Measurements from ENCODE around the gene PPP2R5C.
A peak's percentile ranks its signal among the peaks of the same experiment; 100 is the strongest.

PPP2R5C gene

DNA sequence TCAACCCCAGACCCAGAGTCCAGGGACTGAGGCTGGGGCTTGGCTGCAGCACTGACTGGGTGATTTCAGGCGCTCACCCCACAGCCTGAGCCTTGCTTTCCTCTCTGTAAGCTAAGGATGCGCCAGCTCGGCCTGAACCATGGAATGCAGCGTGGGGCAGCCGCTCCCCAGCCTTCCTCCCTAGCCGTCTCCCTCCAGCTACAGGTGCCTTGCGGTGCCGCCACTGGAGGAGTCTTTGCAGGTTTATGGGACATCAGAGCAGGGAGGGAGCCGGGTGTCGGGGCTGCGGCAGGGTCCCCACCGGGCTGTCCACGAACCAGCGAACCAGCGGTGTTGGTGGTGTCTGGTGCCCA lies 19.4 kb downstream of the PPP2R5C start:
- in situ Hi-C loops (cut with MboI; ENCODE audit: low pct_unique_long_range_greater_than_20kb, low sequenced_read_pairs, unreplicated experiment) = no loop called here
- no peak for DNase-seq (ENCODE audit: low spot score)
- TF ChIP-seq, protein P1, sequence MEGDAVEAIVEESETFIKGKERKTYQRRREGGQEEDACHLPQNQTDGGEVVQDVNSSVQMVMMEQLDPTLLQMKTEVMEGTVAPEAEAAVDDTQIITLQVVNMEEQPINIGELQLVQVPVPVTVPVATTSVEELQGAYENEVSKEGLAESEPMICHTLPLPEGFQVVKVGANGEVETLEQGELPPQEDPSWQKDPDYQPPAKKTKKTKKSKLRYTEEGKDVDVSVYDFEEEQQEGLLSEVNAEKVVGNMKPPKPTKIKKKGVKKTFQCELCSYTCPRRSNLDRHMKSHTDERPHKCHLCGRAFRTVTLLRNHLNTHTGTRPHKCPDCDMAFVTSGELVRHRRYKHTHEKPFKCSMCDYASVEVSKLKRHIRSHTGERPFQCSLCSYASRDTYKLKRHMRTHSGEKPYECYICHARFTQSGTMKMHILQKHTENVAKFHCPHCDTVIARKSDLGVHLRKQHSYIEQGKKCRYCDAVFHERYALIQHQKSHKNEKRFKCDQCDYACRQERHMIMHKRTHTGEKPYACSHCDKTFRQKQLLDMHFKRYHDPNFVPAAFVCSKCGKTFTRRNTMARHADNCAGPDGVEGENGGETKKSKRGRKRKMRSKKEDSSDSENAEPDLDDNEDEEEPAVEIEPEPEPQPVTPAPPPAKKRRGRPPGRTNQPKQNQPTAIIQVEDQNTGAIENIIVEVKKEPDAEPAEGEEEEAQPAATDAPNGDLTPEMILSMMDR (IDR thresholded peaks at IDR 0.05; ENCODE audit: extremely low read depth, insufficient read depth, missing control alignments) = no peak

DNA sequence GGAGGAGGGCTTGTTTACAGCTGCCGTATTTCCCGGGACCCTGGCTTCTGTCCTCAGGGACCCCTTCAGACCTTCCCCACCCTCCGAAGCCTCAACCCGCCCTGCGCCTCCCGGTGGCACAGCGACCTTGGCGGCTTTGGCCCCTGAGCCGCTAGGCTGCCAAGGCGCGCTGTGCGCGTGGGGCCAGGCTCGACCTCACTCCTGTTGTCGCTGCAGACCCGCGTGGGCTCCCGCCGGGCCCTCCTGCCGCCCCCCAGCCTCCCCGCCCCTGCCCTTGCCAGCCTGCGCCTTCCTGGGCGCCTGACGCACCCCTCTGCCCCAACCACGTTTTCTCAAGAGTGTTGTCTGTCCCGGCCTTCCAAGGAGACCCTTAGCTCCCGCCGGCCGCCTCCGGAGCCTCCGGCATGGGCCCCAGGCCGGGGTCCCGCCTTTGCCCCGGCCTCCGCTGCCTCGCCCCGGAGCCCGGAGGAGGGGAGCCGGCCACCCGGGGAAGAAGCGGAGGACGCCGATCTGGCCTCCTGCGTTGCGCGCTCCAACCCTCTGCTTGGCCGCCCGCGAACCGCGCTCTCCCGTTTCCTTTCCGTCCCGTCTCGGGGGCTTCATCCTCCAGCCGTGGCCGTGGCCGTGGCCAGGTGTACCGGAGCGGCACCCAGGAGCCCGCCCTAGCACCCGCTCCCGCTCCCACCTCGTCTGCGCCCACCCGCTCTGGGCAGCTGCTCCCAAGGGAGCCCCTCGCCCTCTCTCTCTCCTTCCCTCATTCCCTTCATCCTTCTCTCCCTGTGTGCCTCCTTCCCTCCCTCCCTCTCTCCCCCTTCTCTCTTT lies 19.9 kb downstream of the PPP2R5C start:
- peak; percentile 44 for DNase-seq (ENCODE audit: low spot score)
- TF ChIP-seq, protein P1 (IDR thresholded peaks at IDR 0.05; ENCODE audit: extremely low read depth, insufficient read depth, missing control alignments) = no peak
- in situ Hi-C loops (cut with MboI; ENCODE audit: low pct_unique_long_range_greater_than_20kb, low sequenced_read_pairs, unreplicated experiment) = no loop called here

GRCh38 chr14:101783260-101784016 lies 21.9 kb downstream of the PPP2R5C start:
- in situ Hi-C loops (cut with MboI; ENCODE audit: low pct_unique_long_range_greater_than_20kb, low sequenced_read_pairs, unreplicated experiment) = no loop called here
- TF ChIP-seq, protein P1 (IDR thresholded peaks at IDR 0.05; ENCODE audit: extremely low read depth, insufficient read depth, missing control alignments) = no peak
- no peak for DNase-seq (ENCODE audit: low spot score)

- in situ Hi-C loops (cut with MboI; ENCODE audit: low pct_unique_long_range_greater_than_20kb, low sequenced_read_pairs, unreplicated experiment) = no loop called here
- DNase-seq (ENCODE audit: low spot score) = no peak
- TF ChIP-seq, protein P1 (IDR thresholded peaks at IDR 0.05; ENCODE audit: extremely low read depth, insufficient read depth, missing control alignments) = no peak
Observed at GRCh38 chr14:101784631-101785030, 23.1 kb downstream of the PPP2R5C start.

DNA sequence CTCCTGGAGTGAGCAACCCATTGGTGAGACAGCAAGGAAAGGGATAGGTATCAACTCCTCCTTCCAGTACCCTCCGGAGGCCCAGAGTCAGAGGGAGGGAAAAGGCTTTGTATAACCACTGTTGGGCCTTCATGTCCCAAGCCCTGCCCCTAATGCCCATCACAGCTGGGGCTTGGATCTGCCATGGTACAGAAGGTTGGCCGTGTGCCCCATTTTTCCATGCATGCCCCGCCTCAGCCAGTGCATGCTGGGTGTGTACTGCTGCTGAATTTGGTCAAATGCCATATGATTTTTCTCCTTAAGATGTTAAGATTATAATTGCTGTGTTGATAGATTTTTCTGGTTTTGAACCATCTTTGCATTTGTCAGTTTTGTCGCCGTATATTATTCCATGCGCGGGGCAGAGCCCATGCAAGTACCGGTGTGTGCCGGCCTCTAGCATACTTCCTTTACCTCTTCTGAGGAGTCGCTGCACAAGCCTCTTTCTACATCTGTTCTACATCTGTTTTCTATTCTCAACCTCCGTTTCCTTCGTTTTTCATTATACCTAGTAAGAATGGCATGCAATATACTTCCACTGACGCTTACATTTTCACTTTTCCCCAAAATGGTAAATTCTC lies 26.6 kb downstream of the PPP2R5C start:
- DNase-seq (ENCODE audit: low spot score) = no peak
- TF ChIP-seq, protein P1 (IDR thresholded peaks at IDR 0.05; ENCODE audit: extremely low read depth, insufficient read depth, missing control alignments) = no peak
- in situ Hi-C loops (cut with MboI; ENCODE audit: low pct_unique_long_range_greater_than_20kb, low sequenced_read_pairs, unreplicated experiment) = no loop called here

GRCh38 chr14:101789222-101789621 lies 27.7 kb downstream of the PPP2R5C start:
- in situ Hi-C loops (cut with MboI; ENCODE audit: low pct_unique_long_range_greater_than_20kb, low sequenced_read_pairs, unreplicated experiment) = no loop called here
- no peak for DNase-seq (ENCODE audit: low spot score)
- TF ChIP-seq, protein P1 (IDR thresholded peaks at IDR 0.05; ENCODE audit: extremely low read depth, insufficient read depth, missing control alignments) = no peak
